ENCODE results near the gene TMEM201. TPM values are rescaled to one million over a fixed set of nuclear protein-coding genes. Genes with fewer than 3 reads are reported as not detected.

Gene TMEM201
- total and polyA plus RNA-seq, 11 donors = 13.1 to 24.8 (median 18.5) TPM

DNA sequence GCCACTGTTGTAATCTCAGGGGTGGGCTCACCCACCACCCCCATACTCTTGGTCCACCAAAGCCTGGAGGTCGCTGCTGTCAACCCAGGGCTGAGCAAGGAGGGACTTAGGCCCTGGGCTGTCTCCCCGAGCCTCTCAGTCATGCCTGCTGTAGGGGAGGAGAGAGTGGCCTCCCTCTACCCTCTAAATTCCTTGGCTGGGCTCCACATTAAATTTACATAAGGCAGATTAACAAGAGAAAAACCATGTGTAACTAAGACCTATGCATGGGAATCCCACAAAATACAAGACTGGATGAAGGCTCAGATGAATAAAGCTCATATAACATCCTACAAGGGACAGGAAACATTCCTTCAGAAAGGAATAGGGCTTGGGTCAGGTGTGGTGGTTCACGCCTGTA lies 61.1 kb downstream of the TMEM201 start:
- ATAC-seq = no peak
- Histone ChIP-seq H3K4me3 (no peak overlapping the region), H3K27ac (no peak overlapping the region), H3K4me1 (peaks cover 0 to 38% (median 10%) of the 10 kb centered on the region in 12 donors), H3K9me3 (no peaks in the 10 kb centered on the region), H3K27me3 (peaks cover 9 to 40% (median 30%) of the 10 kb centered on the region in 9 donors), H3K36me3 (no peaks in the 10 kb centered on the region)
- intact Hi-C loops (cut with DNase I) = no loop called here
- TF ChIP-seq, protein P1, sequence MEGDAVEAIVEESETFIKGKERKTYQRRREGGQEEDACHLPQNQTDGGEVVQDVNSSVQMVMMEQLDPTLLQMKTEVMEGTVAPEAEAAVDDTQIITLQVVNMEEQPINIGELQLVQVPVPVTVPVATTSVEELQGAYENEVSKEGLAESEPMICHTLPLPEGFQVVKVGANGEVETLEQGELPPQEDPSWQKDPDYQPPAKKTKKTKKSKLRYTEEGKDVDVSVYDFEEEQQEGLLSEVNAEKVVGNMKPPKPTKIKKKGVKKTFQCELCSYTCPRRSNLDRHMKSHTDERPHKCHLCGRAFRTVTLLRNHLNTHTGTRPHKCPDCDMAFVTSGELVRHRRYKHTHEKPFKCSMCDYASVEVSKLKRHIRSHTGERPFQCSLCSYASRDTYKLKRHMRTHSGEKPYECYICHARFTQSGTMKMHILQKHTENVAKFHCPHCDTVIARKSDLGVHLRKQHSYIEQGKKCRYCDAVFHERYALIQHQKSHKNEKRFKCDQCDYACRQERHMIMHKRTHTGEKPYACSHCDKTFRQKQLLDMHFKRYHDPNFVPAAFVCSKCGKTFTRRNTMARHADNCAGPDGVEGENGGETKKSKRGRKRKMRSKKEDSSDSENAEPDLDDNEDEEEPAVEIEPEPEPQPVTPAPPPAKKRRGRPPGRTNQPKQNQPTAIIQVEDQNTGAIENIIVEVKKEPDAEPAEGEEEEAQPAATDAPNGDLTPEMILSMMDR (IDR thresholded peaks at IDR 0.05) = no peak
- TF ChIP-seq POLR2A (IDR thresholded peaks at IDR 0.05) = no peak
- DNase-seq = no peak
- 89 to 92% (median 90%) methylated on average over 3 of the region's 3 CpGs for WGBS, 4 donors

DNA sequence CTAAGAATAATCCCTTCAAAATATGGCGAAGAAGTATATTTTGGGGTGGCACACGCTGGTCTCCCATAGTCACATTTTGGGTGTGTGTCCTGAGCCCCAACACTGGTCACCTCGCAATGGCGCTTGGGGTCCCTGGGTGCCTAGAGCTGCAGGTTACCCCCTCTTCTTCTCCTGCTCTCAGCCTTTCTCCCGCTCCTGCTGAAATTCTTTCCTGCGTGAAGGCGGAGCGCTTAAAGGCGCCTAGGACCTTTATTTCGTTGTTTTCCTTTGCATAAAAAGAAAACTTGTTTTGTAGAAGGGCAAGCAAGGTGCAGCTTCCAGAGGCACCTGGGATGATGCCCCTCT lies 62.5 kb downstream of the TMEM201 start:
- H3K27ac ChIP-seq = peak overlapping the region in 1 of 12 donors; percentile 96
- ATAC-seq (no peak), DNase-seq (no peak)
- H3K4me1 ChIP-seq = peaks cover 0 to 37% (median 10%) of the 10 kb centered on the region in 12 donors
- peaks cover 9 to 40% (median 30%) of the 10 kb centered on the region in 9 donors for H3K27me3 ChIP-seq
- H3K9me3 ChIP-seq = no peaks in the 10 kb centered on the region
- intact Hi-C loops (cut with DNase I) = no loop called here
- peak overlapping the region; percentile 29 to 76 (median 53) for H3K4me3 ChIP-seq
- H3K36me3 ChIP-seq = no peaks in the 10 kb centered on the region
- TF ChIP-seq, protein P1 (IDR thresholded peaks at IDR 0.05) = no peak
- TF ChIP-seq POLR2A (IDR thresholded peaks at IDR 0.05) = no peak
- WGBS, 4 donors = 24 to 32% (median 26%) methylated on average over 10 of the region's 10 CpGs

DNA sequence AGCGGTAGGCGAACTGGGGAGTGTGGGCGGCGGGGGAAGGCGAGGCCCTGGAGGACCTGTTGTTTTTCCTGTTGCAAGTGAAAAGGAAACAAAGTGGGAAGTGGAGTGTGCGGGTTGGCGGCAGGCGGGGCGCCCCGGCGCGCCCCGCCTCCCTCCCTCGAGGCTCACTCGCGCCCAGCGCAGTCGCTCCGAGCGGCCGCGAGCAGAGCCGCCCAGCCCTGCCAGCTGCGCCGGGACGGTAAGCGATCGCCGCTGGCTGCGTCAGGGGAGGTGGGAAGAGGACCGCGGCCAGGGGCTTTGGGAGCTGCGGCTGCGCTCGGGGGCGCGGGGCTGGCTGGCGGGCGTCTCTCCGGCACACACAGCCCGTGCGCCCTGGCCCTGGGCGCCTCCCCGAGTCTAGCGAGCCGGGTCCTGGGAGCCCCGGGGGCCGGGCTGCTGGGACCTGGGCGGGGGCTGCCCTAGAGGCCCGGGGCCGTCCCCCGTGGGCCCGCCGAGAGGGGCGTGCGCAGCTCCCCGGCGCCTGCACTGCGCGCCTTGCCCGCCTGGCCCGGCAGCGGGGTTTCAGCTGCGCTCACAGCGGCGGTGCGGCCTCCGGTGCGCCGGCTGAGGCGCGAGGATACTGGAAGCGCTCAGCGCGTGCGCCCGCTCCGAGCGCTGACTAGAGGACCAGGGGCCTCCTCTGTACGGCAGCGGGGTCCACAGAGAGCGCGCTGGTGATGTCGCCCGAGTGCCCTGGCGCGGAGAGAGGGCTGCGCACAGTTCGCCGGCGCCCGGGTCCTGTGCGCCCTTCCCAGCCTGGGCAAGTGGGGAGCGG lies 63.1 kb downstream of the TMEM201 start, which contains the start of gene PIK3CD:
Gene PIK3CD, plus strand, starts transcription at position 167 of the 814 bp plus-strand sequence. CDS start 58,725 bp downstream, outside the sequence.
- peaks cover 9 to 40% (median 30%) of the 10 kb centered on the region in 9 donors for H3K27me3 ChIP-seq
- intact Hi-C loops (cut with DNase I) = no loop called here
- DNase-seq (peak in 2 of 5 donors; percentile 53 to 72), ATAC-seq (peak in 3 of 4 donors; percentile 50 to 75 (median 59))
- no peaks in the 10 kb centered on the region for H3K9me3 ChIP-seq
- H3K36me3 ChIP-seq = no peaks in the 10 kb centered on the region
- TF ChIP-seq, protein P1 (IDR thresholded peaks at IDR 0.05) = no peak
- no peak for TF ChIP-seq POLR2A (IDR thresholded peaks at IDR 0.05)
- H3K4me1 ChIP-seq = peaks cover 0 to 39% (median 10%) of the 10 kb centered on the region in 12 donors
- peak within 1 kb of the TSS in 6 of 12 donors; percentile 23 to 96 (median 53) for H3K27ac ChIP-seq
- 0 to 2% (median 1%) methylated on average over 32 to 94 of the region's 94 CpGs for WGBS, 4 donors
- peak within 1 kb of the TSS; percentile 29 to 76 (median 53) for H3K4me3 ChIP-seq

Measured in heart left ventricle (tissue), 16 donors.